Measurements from ENCODE around the gene TBC1D1.
"Not testable (repeated sequence)": the region's sequence is repeated elsewhere in the genome, so short reads cannot be mapped to it uniquely, and the experiment has no call there.

The TBC1D1 gene

DNA sequence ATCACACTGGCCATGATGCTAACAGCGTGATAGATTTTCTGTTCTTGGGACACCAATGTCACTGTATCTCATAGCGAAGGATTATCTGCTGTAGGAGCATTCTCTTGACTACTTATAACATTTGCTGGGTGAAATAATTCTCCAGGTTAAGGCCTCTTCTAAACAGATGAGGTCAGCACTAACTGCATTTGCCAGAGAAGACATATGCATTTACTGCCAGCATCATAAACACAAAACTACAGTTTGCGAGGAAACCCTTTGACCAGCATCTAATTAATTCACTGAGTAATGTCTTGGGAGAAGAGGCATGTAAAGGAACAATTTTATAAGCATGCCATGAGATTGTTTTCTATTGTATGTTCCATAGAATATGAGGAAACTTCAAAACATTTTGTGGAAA is 13.9 kb downstream of the TBC1D1 start:
- WGBS, 2 experiments (ENCODE audit: insufficient coverage in 2 of 2), result 88 to 100% methylated on average over 1 of the region's 3 CpGs
- Histone ChIP-seq H3K9me3 (ENCODE audit: control insufficient read depth, low read length) (no peaks in the 10 kb centered on the region), H3K4me1 (ENCODE audit: control insufficient read depth, insufficient read depth, low read length, poor library complexity, severe bottlenecking) (no peaks in the 10 kb centered on the region), H3K4me3 (ENCODE audit: extremely low read depth, insufficient read depth, low read length, poor library complexity, severe bottlenecking) (no peak overlapping the region), H3K36me3 (ENCODE audit: control insufficient read depth, insufficient read depth, low read length) (no peaks in the 10 kb centered on the region), H3K27ac (ENCODE audit: low read depth, low read length, severe bottlenecking) (no peak overlapping the region)

DNA sequence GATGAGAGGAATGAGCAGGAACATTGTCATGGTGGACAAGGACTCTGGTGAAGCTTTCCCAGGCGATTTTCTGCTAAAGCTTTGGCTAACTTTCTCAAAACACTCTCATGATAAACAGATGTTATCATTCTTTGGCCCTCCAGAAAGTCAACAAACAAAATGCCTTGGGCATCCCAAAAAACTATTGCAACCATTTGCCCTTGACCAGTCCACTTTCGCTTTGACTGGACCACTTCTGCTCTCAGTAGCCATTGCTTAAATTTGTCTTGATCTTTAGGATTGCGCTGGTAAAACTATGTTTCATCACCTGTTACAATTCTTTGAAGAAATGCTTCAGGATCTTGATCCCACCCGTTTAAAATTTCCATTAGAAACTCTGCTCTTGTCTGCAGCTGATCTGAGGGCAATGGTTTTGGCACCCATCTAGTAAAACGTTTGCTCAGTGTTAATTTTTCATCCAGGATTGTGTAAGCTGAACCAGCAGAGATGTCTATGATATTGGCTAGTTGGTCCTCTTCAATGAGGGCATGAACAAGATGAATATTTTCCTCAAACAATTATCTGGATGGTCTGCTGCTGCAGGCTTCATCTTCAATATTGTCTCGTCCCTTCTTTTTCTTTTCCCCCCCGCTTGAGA is 14.8 kb downstream of the TBC1D1 start:
- Histone ChIP-seq H3K27ac (ENCODE audit: low read depth, low read length, severe bottlenecking) (no peak overlapping the region), H3K9me3 (ENCODE audit: control insufficient read depth, low read length) (no peaks in the 10 kb centered on the region), H3K4me1 (ENCODE audit: control insufficient read depth, insufficient read depth, low read length, poor library complexity, severe bottlenecking) (no peaks in the 10 kb centered on the region), H3K4me3 (ENCODE audit: extremely low read depth, insufficient read depth, low read length, poor library complexity, severe bottlenecking) (no peak overlapping the region), H3K36me3 (ENCODE audit: control insufficient read depth, insufficient read depth, low read length) (no peaks in the 10 kb centered on the region)
- 84 to 85% methylated on average over 7 of the region's 7 CpGs for WGBS, 2 experiments (ENCODE audit: insufficient coverage in 2 of 2)

DNA sequence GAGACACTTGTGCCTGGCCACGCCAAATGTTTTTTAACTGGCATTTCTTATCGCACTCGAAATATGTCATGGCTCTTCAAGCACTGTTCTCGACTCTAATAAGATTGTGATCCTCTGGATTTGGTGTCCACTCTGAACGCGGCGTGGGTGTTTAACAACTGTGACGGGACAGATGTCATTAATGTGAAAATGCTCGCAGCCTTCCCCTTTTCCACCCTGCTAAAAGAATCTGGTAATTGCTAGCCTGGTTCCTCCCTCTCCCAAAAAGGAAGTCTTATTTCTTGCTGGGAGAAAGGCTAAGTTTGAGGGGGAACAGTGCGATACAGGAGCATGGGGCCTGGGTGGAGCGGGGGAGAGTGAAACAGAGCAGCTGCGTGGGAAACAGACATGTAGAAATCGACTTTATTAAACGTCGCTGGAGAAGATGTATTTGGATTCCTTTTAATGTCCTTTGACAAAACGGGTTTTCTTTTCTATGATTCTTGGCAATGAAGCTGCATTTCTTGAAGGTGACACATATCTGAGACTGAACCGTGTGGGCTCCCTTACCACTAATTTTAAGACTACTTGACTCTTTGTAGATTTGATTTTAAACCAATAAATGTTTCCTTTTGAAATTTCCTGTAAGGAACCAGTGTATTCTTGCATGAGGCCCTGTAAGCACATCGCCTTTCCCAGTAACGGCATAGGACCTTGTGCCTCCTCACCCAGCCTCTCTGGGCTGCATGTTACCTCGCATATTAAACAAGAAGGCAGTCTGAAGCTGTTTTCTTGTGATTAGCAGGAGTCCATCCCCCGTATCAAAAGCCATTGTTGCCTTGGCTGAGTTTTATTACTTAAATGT is 17.8 kb downstream of the TBC1D1 start:
- Histone ChIP-seq H3K27ac (ENCODE audit: low read depth, low read length, severe bottlenecking) (no peak overlapping the region), H3K36me3 (ENCODE audit: control insufficient read depth, insufficient read depth, low read length) (no peaks in the 10 kb centered on the region), H3K4me3 (ENCODE audit: extremely low read depth, insufficient read depth, low read length, poor library complexity, severe bottlenecking) (no peak overlapping the region), H3K9me3 (ENCODE audit: control insufficient read depth, low read length) (no peaks in the 10 kb centered on the region), H3K4me1 (ENCODE audit: control insufficient read depth, insufficient read depth, low read length, poor library complexity, severe bottlenecking) (no peaks in the 10 kb centered on the region)
- WGBS, 2 experiments (ENCODE audit: insufficient coverage in 2 of 2), result 89 to 92% methylated on average over 16 to 19 of the region's 21 CpGs

DNA sequence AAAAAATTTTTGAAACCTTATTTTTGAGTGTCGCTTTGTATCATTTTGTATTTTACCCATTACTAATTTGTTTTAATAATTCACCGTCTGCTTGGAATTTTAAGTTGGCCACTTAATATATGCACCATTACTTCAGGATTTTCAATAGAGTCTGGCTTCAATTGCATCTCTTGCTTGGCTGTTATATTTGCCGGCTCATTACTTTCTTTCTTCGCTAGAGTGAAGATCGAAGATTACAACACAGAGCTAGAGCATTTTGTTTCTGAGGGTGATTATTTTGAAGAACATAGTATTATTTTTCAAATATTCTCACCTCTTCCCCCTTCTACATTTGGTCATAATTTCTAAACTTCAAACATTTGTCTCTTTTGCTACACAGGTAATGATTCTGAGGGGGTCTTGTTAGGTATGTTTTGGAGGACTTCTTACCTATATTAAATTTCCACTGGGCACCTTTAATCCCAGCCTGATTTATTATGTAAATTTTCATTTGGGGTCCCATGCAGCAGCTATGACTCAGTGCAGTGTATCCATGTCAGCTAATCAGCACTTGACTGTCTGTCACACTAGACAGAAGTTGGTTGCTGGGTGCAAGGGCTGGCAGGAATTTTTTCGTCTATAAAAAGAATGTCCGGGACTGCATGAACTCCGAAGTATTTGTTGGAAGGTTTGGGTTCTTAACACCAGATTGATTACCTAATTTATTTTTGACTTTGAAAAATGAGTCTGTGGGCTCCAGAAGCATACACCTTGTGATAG is 18.6 kb downstream of the TBC1D1 start:
- 74 to 90% methylated on average over 4 of the region's 8 CpGs for WGBS, 2 experiments (ENCODE audit: insufficient coverage in 2 of 2)
- Histone ChIP-seq H3K27ac (ENCODE audit: low read depth, low read length, severe bottlenecking) (no peak overlapping the region), H3K36me3 (ENCODE audit: control insufficient read depth, insufficient read depth, low read length) (no peaks in the 10 kb centered on the region), H3K4me3 (ENCODE audit: extremely low read depth, insufficient read depth, low read length, poor library complexity, severe bottlenecking) (no peak overlapping the region), H3K4me1 (ENCODE audit: control insufficient read depth, insufficient read depth, low read length, poor library complexity, severe bottlenecking) (no peaks in the 10 kb centered on the region), H3K9me3 (ENCODE audit: control insufficient read depth, low read length) (no peaks in the 10 kb centered on the region)

DNA sequence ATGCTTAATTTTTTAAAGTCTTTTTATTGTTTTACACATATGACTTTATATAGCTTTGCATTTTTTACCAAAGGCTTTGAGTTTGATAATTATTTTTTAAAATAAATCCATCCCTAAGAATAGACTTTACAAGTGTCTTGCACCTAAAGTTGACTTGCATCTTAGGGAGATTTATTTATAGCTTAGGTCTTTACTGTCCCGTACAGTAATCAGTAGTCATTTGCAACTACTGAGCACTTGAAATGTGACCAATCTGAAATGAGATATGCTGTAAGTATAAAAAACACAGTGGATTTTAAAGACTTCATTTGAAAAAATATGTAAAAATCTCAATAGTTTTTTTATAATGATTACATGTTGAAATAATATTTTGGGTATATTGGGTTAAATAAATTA is 19.2 kb downstream of the TBC1D1 start:
- Histone ChIP-seq H3K27ac (ENCODE audit: low read depth, low read length, severe bottlenecking) (no peak overlapping the region), H3K36me3 (ENCODE audit: control insufficient read depth, insufficient read depth, low read length) (no peaks in the 10 kb centered on the region), H3K4me1 (ENCODE audit: control insufficient read depth, insufficient read depth, low read length, poor library complexity, severe bottlenecking) (no peaks in the 10 kb centered on the region), H3K9me3 (ENCODE audit: control insufficient read depth, low read length) (no peaks in the 10 kb centered on the region), H3K4me3 (ENCODE audit: extremely low read depth, insufficient read depth, low read length, poor library complexity, severe bottlenecking) (no peak overlapping the region)
- 100% methylated on average over 1 of the region's 1 CpG; no CpG with 5 or more reads in 1 of the 2 experiments for WGBS, 2 experiments (ENCODE audit: insufficient coverage in 2 of 2)

DNA sequence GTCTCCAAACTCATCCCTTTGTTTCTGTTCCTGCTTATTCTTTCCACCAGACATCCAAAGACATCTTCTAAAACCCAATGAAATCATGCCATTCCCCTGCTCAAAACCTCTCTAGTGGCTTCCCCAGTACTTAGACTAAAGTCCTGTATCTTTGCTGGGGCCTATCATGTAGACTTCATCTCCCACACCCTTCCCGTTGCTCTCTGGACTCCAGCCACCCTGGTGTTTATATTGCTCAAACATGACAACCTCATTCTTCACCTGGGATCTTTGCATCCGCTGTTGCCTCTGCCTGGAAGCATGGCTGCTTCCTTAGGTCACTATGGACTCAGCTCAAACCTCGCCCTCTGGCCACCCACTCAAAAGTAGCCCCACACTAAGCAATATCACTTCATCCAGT is 23.7 kb downstream of the TBC1D1 start:
- WGBS, 2 experiments (ENCODE audit: insufficient coverage in 2 of 2), result 94 to 98% methylated on average over 3 of the region's 3 CpGs

DNA sequence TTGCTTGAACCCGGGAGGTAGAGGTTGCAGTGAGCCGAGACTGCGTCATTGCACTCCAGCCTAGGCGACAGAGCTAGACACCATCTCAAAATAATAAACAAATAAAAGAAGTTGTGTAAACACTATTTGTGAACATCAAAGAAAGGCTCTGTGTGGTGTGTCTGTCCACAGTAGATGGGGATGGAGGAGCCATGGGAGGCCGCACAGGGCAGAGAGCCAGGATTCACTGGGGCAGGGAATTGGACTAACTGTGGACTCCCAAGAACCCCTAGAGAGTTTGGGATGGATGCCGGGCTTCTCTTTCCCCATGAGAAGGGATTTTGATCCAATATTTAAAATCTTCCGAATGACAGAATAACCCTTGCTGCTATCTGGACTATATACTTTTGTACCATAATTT is 26.5 kb downstream of the TBC1D1 start:
- WGBS, 2 experiments (ENCODE audit: insufficient coverage in 2 of 2), result 94 to 100% methylated on average over 3 of the region's 7 CpGs
- H3K4me3 ChIP-seq (ENCODE audit: extremely low read depth, insufficient read depth, low read length, poor library complexity, severe bottlenecking), result no peak overlapping the region
- no peak overlapping the region for H3K27ac ChIP-seq (ENCODE audit: low read depth, low read length, severe bottlenecking)
- H3K9me3 ChIP-seq (ENCODE audit: control insufficient read depth, low read length), result no peaks in the 10 kb centered on the region
- no peaks in the 10 kb centered on the region for H3K36me3 ChIP-seq (ENCODE audit: control insufficient read depth, insufficient read depth, low read length)
- no peaks in the 10 kb centered on the region for H3K4me1 ChIP-seq (ENCODE audit: control insufficient read depth, insufficient read depth, low read length, poor library complexity, severe bottlenecking)

More for the DNA sequence above, 23.7 kb downstream of the TBC1D1 start:
- no peak overlapping the region for H3K4me3 ChIP-seq (ENCODE audit: extremely low read depth, insufficient read depth, low read length, poor library complexity, severe bottlenecking)
- no peaks in the 10 kb centered on the region for H3K9me3 ChIP-seq (ENCODE audit: control insufficient read depth, low read length)
- H3K4me1 ChIP-seq (ENCODE audit: control insufficient read depth, insufficient read depth, low read length, poor library complexity, severe bottlenecking), result no peaks in the 10 kb centered on the region
- H3K27ac ChIP-seq (ENCODE audit: low read depth, low read length, severe bottlenecking), result no peak overlapping the region
- H3K36me3 ChIP-seq (ENCODE audit: control insufficient read depth, insufficient read depth, low read length), result no peaks in the 10 kb centered on the region

DNA sequence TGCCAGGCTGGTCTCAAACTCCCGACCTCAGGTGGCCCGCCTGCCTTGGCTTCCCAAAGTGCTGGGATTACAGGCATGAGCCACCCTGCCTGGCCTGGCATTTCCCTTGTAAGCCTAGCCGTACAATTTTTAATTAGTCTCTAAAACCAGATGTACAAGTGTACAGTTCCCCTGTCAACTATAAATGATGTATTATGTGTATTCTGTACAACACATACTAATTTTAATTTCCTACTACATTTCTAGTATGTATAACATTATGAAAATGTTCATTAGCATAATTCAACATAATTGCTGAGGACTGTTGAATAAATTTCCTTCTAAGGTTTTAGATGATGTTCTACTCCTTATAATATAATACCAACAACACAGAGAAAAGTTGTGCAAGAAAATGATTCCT is 27.8 kb downstream of the TBC1D1 start:
- H3K27ac ChIP-seq (ENCODE audit: low read depth, low read length, severe bottlenecking), result no peak overlapping the region
- no peak overlapping the region for H3K4me3 ChIP-seq (ENCODE audit: extremely low read depth, insufficient read depth, low read length, poor library complexity, severe bottlenecking)
- 94 to 100% methylated on average over 2 to 3 of the region's 3 CpGs for WGBS, 2 experiments (ENCODE audit: insufficient coverage in 2 of 2)
- H3K36me3 ChIP-seq (ENCODE audit: control insufficient read depth, insufficient read depth, low read length), result no peaks in the 10 kb centered on the region
- no peaks in the 10 kb centered on the region for H3K9me3 ChIP-seq (ENCODE audit: control insufficient read depth, low read length)
- no peaks in the 10 kb centered on the region for H3K4me1 ChIP-seq (ENCODE audit: control insufficient read depth, insufficient read depth, low read length, poor library complexity, severe bottlenecking)

DNA sequence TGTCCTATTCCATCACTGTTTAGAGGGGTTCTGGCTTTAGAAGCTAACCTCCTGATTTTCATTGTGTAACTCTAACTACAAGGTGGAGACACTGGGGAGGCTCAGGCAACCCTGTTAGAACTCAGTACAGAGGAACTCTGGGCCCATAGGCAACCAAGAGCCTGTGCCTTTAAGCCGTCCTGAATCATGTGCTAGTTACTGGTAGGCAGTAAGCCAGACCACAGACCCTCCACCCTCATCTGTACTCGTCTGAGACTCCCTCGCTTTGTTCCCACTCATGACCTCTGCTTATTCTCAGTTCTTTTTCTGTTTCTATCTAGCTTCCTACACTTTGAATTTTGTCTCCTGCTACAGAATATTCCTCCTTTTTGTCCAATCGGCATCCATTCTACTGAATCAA is 31.4 kb downstream of the TBC1D1 start:
- Histone ChIP-seq H3K9me3 (ENCODE audit: control insufficient read depth, low read length) (no peaks in the 10 kb centered on the region), H3K27ac (ENCODE audit: low read depth, low read length, severe bottlenecking) (no peak overlapping the region)

DNA sequence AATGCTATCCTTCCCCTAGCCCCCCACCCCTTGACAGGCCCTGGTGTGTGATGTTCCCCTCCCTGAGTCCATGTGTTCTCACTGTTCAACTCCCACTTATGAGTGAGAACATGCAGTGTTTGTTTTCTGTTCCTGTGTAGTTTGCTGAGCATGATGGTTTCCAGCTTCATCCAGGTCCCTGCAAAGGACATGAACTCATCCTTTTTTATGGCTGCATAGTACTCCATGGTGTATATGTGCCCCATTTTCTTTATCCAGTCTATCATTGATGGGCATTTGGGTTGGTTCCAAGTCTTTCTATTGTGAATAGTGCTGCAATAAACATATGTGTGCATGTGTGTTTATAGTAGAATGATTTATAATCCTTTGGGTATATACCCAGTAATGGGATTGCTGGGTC is 32.2 kb downstream of the TBC1D1 start:
- H3K27ac ChIP-seq (ENCODE audit: low read depth, low read length, severe bottlenecking); H3K36me3 ChIP-seq (ENCODE audit: control insufficient read depth, insufficient read depth, low read length); H3K9me3 ChIP-seq (ENCODE audit: control insufficient read depth, low read length); H3K4me1 ChIP-seq (ENCODE audit: control insufficient read depth, insufficient read depth, low read length, poor library complexity, severe bottlenecking); H3K4me3 ChIP-seq (ENCODE audit: extremely low read depth, insufficient read depth, low read length, poor library complexity, severe bottlenecking): not testable (repeated sequence)

More for the DNA sequence above, 31.4 kb downstream of the TBC1D1 start:
- WGBS, 2 experiments (ENCODE audit: insufficient coverage in 2 of 2), result 75 to 92% methylated on average over 3 of the region's 4 CpGs
- Histone ChIP-seq H3K4me1 (ENCODE audit: control insufficient read depth, insufficient read depth, low read length, poor library complexity, severe bottlenecking) (no peaks in the 10 kb centered on the region), H3K36me3 (ENCODE audit: control insufficient read depth, insufficient read depth, low read length) (no peaks in the 10 kb centered on the region), H3K4me3 (ENCODE audit: extremely low read depth, insufficient read depth, low read length, poor library complexity, severe bottlenecking) (no peak overlapping the region)
